DND-41 (cell line): ENCODE data around the gene LY6G6F.

Source experiments
- EZH2 ChIP-seq: IDR thresholded peaks from 3 replicates; pipeline ENCODE4 v1.6.1; 2012; ENCODE audit warnings: borderline replicate concordance, low read depth, mild to moderate bottlenecking, moderate library complexity, low read length, inconsistent platforms; ENCODE audit not compliant: severe bottlenecking
- TF ChIP-seq, protein P1 (sequence below): IDR thresholded peaks from 2 replicates; pipeline ENCODE4 v1.5.1; 2012; ENCODE audit warnings: borderline replicate concordance, low read length, moderate library complexity, mild to moderate bottlenecking; ENCODE audit not compliant: poor library complexity, severe bottlenecking; ENCODE audit errors: extremely low read depth

- TF ChIP-seq, protein P1, sequence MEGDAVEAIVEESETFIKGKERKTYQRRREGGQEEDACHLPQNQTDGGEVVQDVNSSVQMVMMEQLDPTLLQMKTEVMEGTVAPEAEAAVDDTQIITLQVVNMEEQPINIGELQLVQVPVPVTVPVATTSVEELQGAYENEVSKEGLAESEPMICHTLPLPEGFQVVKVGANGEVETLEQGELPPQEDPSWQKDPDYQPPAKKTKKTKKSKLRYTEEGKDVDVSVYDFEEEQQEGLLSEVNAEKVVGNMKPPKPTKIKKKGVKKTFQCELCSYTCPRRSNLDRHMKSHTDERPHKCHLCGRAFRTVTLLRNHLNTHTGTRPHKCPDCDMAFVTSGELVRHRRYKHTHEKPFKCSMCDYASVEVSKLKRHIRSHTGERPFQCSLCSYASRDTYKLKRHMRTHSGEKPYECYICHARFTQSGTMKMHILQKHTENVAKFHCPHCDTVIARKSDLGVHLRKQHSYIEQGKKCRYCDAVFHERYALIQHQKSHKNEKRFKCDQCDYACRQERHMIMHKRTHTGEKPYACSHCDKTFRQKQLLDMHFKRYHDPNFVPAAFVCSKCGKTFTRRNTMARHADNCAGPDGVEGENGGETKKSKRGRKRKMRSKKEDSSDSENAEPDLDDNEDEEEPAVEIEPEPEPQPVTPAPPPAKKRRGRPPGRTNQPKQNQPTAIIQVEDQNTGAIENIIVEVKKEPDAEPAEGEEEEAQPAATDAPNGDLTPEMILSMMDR = no peak
- TF ChIP-seq EZH2 = no peak
These were observed 12.3 kb downstream of the LY6G6F start for GRCh38 chr6:31719001-31719400.
